Esophagus mucosa (tissue), 1 donor: Measurements from ENCODE around the gene PREX1. TPM values are rescaled to one million over a fixed set of nuclear protein-coding genes. Genes with fewer than 3 reads are reported as not detected.

Experiments used
- ATAC-seq: fragments of 200-7000 bp; cut with Tn5 transposase; one replicate; pipeline ENCODE4 v1.9.1; 2020
- total RNA-seq: library from RNA; stranded (reverse); gene quantifications from one replicate; pipeline ENCODE4 v1.2.4, GENCODE V29; 2023
- donor health status: DM: yes; HTN: yes; CAD: no.

Gene PREX1
- total RNA-seq, 1 donor from 2014 or later: 2.7 TPM

- no peak for ATAC-seq
These were observed 148.8 kb downstream of the PREX1 start for GRCh38 chr20:48679011-48679410.

GRCh38 chr20:48678421-48678820, 149.4 kb downstream of the PREX1 start:
- no peak for ATAC-seq

GRCh38 chr20:48676795-48677460, 150.9 kb downstream of the PREX1 start:
- ATAC-seq: no peak

- ATAC-seq: no peak
These were observed 151.7 kb downstream of the PREX1 start for GRCh38 chr20:48676125-48676524.

- ATAC-seq: no peak
These were observed 153.3 kb downstream of the PREX1 start for GRCh38 chr20:48674461-48674860.

- ATAC-seq: no peak
These were observed 154.3 kb downstream of the PREX1 start for GRCh38 chr20:48673507-48673906.

GRCh38 chr20:48672324-48672723, 155.5 kb downstream of the PREX1 start:
- no peak for ATAC-seq

GRCh38 chr20:48671141-48671540, 156.7 kb downstream of the PREX1 start:
- no peak for ATAC-seq

GRCh38 chr20:48669946-48670605, 157.7 kb downstream of the PREX1 start:
- ATAC-seq: no peak

GRCh38 chr20:48668451-48668946, 159.3 kb downstream of the PREX1 start:
- peak; percentile 7 for ATAC-seq

- ATAC-seq: peak; percentile 20
These were observed 159.8 kb downstream of the PREX1 start for GRCh38 chr20:48667889-48668413.

- ATAC-seq: no peak
These were observed 160.3 kb downstream of the PREX1 start for GRCh38 chr20:48667481-48667880.

GRCh38 chr20:48665785-48666184, 162.0 kb downstream of the PREX1 start:
- no peak for ATAC-seq

- ATAC-seq: no peak
These were observed 165.1 kb downstream of the PREX1 start for GRCh38 chr20:48662711-48663110.

GRCh38 chr20:48661575-48662455, 166.0 kb downstream of the PREX1 start:
- no peak for ATAC-seq

GRCh38 chr20:48660788-48661187, 167.0 kb downstream of the PREX1 start:
- ATAC-seq: no peak

GRCh38 chr20:48659858-48660257, 167.9 kb downstream of the PREX1 start:
- no peak for ATAC-seq

GRCh38 chr20:48658505-48658904, 169.3 kb downstream of the PREX1 start:
- ATAC-seq: peak; percentile 15

- ATAC-seq: no peak
These were observed 169.7 kb downstream of the PREX1 start for GRCh38 chr20:48658198-48658476.

- ATAC-seq: peak; percentile 90
These were observed 170.2 kb downstream of the PREX1 start for GRCh38 chr20:48657426-48658197.

- peak; percentile 19 for ATAC-seq
These were observed 171.1 kb downstream of the PREX1 start for GRCh38 chr20:48656661-48657211.

- no peak for ATAC-seq
These were observed 171.7 kb downstream of the PREX1 start for GRCh38 chr20:48656137-48656536.
